ENCODE data around the gene LAP3. TPM values are rescaled to one million over a fixed set of nuclear protein-coding genes. Genes with fewer than 3 reads are reported as not detected.

The LAP3 gene
- polyA plus RNA-seq, 1 experiment: 63.3 TPM

- no peaks in the 10 kb centered on the region for H3K27me3 ChIP-seq (ENCODE audit: control insufficient read depth, insufficient read depth, low read length)
- no peak overlapping the region for H3K27ac ChIP-seq (ENCODE audit: low read depth, low read length)
- DNase-seq (ENCODE audit: low read depth, low spot score): no peak
- CTCF ChIA-PET: interaction anchor here (0.8 to 4.3 kb wide), 16 partner anchors 10 to 957 kb away, joined by 3 to 42 read pairs (median 4); partner anchors contain the start of gene MED28
- POLR2A ChIA-PET: interaction anchor here (0.7 kb wide), 1 partner anchor 22 kb away, joined by 3 read pairs; the partner anchor contains the start of gene MED28
- TF ChIP-seq CTCF (IDR thresholded peaks at IDR 0.05; ENCODE audit: low read depth, low read length): no peak
- no peaks in the 10 kb centered on the region; the same call in 1 of the 2 replicates for H3K9me3 ChIP-seq (ENCODE audit: control insufficient read depth, insufficient read depth, low read length)
- no peak overlapping the region for H3K4me3 ChIP-seq (ENCODE audit: low read depth, low read length)
Observed at GRCh38 chr4:17636341-17636695, 59.3 kb downstream of the LAP3 start.

DNA sequence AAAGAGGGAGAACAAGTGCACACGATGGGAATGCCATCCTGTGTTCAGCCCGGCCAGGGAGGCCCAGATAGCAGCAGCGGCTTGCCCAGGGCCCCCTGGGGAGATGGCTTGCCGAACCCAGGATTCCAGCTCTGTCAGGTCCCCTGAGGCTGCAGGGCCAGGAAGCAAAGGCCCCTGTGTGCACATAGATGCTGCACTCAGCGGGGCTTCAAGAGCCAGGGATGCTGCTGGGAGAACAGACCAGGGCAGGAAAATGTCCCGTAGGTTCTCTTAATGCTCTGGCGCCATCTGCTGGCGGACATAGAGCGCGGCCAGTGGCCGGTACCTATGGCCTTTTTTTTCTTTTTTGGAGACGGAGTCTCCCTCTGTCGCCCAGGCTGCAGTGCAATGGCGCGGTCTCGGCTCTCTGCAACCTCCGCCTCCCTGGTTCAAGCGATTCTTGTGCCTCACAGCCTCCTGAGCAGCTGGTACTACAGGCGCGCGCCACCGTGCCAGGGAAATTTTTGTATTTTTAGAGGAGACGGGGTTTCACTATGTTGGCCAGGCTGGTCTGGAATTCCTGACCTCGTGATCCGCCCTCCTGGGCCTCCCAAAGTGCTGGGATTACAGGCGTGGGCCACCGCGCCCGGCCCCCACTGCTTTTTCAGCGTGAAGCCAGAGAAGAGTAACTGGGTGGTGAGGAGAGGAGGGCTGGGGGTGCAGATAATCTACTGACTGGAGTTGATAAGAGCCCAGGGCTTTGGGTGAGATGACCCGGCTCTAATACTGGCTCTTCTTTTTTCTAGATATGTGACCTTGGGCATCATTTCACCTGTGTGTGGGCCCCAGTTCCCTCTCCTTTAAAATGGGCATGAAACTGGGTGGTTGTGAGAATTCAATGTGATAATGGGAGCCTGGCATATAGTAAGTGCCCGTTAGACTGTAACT is 60.0 kb downstream of the LAP3 start:
- no peak overlapping the region for H3K4me3 ChIP-seq (ENCODE audit: low read depth, low read length)
- DNase-seq (ENCODE audit: low read depth, low spot score): peak; percentile 37
- TF ChIP-seq CTCF (IDR thresholded peaks at IDR 0.05; ENCODE audit: low read depth, low read length): peak; percentile 88
- H3K27me3 ChIP-seq (ENCODE audit: control insufficient read depth, insufficient read depth, low read length): no peaks in the 10 kb centered on the region
- peaks cover 1% of the 10 kb centered on the region; the same call in 1 of the 2 replicates for H3K9me3 ChIP-seq (ENCODE audit: control insufficient read depth, insufficient read depth, low read length)
- H3K27ac ChIP-seq (ENCODE audit: low read depth, low read length): no peak overlapping the region
- CTCF ChIA-PET: interaction anchor here (0.6 to 4.3 kb wide), 17 partner anchors 10 to 956 kb away, joined by 3 to 42 read pairs (median 4); partner anchors contain the start of gene MED28
- POLR2A ChIA-PET: interaction anchor here (0.7 kb wide), 1 partner anchor 22 kb away, joined by 3 read pairs; the partner anchor contains the start of gene MED28

GRCh38 chr4:17639136-17639535 is 62.1 kb downstream of the LAP3 start:
- POLR2A ChIA-PET: no interaction called here
- TF ChIP-seq CTCF (IDR thresholded peaks at IDR 0.05; ENCODE audit: low read depth, low read length): no peak
- no peak overlapping the region for H3K4me3 ChIP-seq (ENCODE audit: low read depth, low read length)
- DNase-seq (ENCODE audit: low read depth, low spot score): no peak
- no peaks in the 10 kb centered on the region for H3K27me3 ChIP-seq (ENCODE audit: control insufficient read depth, insufficient read depth, low read length)
- CTCF ChIA-PET: interaction anchor here (1.1 kb wide), 1 partner anchor 90 kb away, joined by 4 read pairs; no protein-coding TSS in a partner anchor
- peaks cover 17% of the 10 kb centered on the region for H3K9me3 ChIP-seq (ENCODE audit: control insufficient read depth, insufficient read depth, low read length)
- H3K27ac ChIP-seq (ENCODE audit: low read depth, low read length): no peak overlapping the region

GRCh38 chr4:17642398-17642783 is 65.4 kb downstream of the LAP3 start:
- Histone ChIP-seq H3K4me3 (ENCODE audit: low read depth, low read length) (no peak overlapping the region), H3K27ac (ENCODE audit: low read depth, low read length) (no peak overlapping the region), H3K27me3 (ENCODE audit: control insufficient read depth, insufficient read depth, low read length) (no peaks in the 10 kb centered on the region), H3K9me3 (ENCODE audit: control insufficient read depth, insufficient read depth, low read length) (peaks cover 17% of the 10 kb centered on the region)
- no peak for DNase-seq (ENCODE audit: low read depth, low spot score)
- no peak for TF ChIP-seq CTCF (IDR thresholded peaks at IDR 0.05; ENCODE audit: low read depth, low read length)
- POLR2A ChIA-PET: no interaction called here
- CTCF ChIA-PET: interaction anchor here (0.5 kb wide), 1 partner anchor 16 kb away, joined by 3 read pairs; no protein-coding TSS in a partner anchor

- Histone ChIP-seq H3K27ac (ENCODE audit: low read depth, low read length) (no peak overlapping the region), H3K27me3 (ENCODE audit: control insufficient read depth, insufficient read depth, low read length) (no peaks in the 10 kb centered on the region), H3K9me3 (ENCODE audit: control insufficient read depth, insufficient read depth, low read length) (peaks cover 17% of the 10 kb centered on the region), H3K4me3 (ENCODE audit: low read depth, low read length) (no peak overlapping the region)
- no peak for TF ChIP-seq CTCF (IDR thresholded peaks at IDR 0.05; ENCODE audit: low read depth, low read length)
- ChIA-PET CTCF (no interaction called here), POLR2A (no interaction called here)
- DNase-seq (ENCODE audit: low read depth, low spot score): no peak
Observed at GRCh38 chr4:17646693-17647092, 69.7 kb downstream of the LAP3 start.
